Sigmoid colon (tissue), 7 donors: ENCODE data around the gene SPRR5. TPM values are rescaled to one million over a fixed set of nuclear protein-coding genes. Genes with fewer than 3 reads are reported as not detected.

Source experiments
- DNase-seq: peaks from one replicate; pipeline ENCODE4 v3.0.0-alpha.2; 2019
- H3K27ac ChIP-seq, 4 donors: fragments of 200-600 bp; sonication (generic); one replicate each; pipeline ENCODE4 v1.5.1; 2016 to 2019; ENCODE audit warnings: mild to moderate bottlenecking in 1 of 4
- H3K27me3 ChIP-seq, 3 donors: fragments of 200-600 bp; sonication (generic); one replicate each; pipeline ENCODE4 v1.5.1; 2019; ENCODE audit warnings: mild to moderate bottlenecking in 1 of 3
- H3K36me3 ChIP-seq, 4 donors: fragments of 200-600 bp; sonication (generic); one replicate each; pipeline ENCODE4 v1.5.1; 2016 to 2019
- H3K4me1 ChIP-seq, 4 donors: fragments of 200-600 bp; sonication (generic); one replicate each; pipeline ENCODE4 v1.5.1; 2017 to 2019
- H3K4me3 ChIP-seq, 4 donors: fragments of 200-600 bp; sonication (generic); one replicate each; pipeline ENCODE4 v1.5.1; 2017 to 2019; ENCODE audit warnings: mild to moderate bottlenecking in 2 of 4, moderate library complexity in 1 of 4
- H3K9me3 ChIP-seq, 4 donors: fragments of 200-600 bp in 3 of 4; sonication (generic) in 3 of 4; one replicate each; pipeline versions ENCODE4 v1.5.1 to v1.6.1; 2013 to 2019
- EP300 ChIP-seq, 4 donors: sonication (generic); formaldehyde crosslinking; IDR thresholded peaks; one replicate each; pipeline ENCODE4 v1.6.1; 2017; ENCODE audit warnings: antibody characterized with exemption in 4 of 4
- POLR2A ChIP-seq, 2 donors: fragments of 450-650 bp; IDR thresholded peaks; one replicate each; pipeline ENCODE4 v1.6.1; 2016; ENCODE audit warnings: antibody characterized with exemption in 2 of 2, mild to moderate bottlenecking in 2 of 2, moderate library complexity in 2 of 2
- POLR2AphosphoS5 ChIP-seq, 4 donors: sonication (generic); formaldehyde crosslinking; IDR thresholded peaks; one replicate each; pipeline ENCODE4 v1.6.1; 2017; ENCODE audit warnings: antibody characterized with exemption in 4 of 4
- WGBS, 2 donors: extraction: QIAGEN DNeasy Blood & Tissue Kit; methylation state at CpG; one replicate each; pipeline ENCODE4 v1.1.7; 2013; 5-methylcytosine and 5-hydroxymethylcytosine counted together
- intact Hi-C: fragments of 100-400 bp; cut with DNase I; formaldehyde crosslinking; loops from one replicate; pipeline ENCODE4 v1.15.1; 2023
- polyA plus RNA-seq, 3 donors: library from polyadenylated mRNA; stranded (reverse); fragments of 200-250 nt; gene quantifications; one replicate each; pipeline ENCODE4 v1.2.3, GENCODE V29; 2013
- total RNA-seq, 4 donors: library from RNA; depleted of rRNA; stranded (reverse); fragments of >200 nt; gene quantifications; one replicate each; pipeline ENCODE4 v1.1.0, GENCODE V29; 2016
- TF ChIP-seq, protein P1 (sequence below), 4 experiments: fragments of 450-650 bp in 3 of 4; fragments of 200-600 bp in 1 of 4; IDR thresholded peaks; one replicate each; pipeline ENCODE4 v1.5.1; 2016 to 2019; ENCODE audit warnings: antibody characterized with exemption in 4 of 4, mild to moderate bottlenecking in 3 of 4, moderate library complexity in 2 of 4
- donor health status: healthy with polysubstance abuse.
- donor health status: Bipolar disorder and iron deficiency.
- donor health status: healthy.

Gene SPRR5
- total and polyA plus RNA-seq, 7 donors = not detected

DNA sequence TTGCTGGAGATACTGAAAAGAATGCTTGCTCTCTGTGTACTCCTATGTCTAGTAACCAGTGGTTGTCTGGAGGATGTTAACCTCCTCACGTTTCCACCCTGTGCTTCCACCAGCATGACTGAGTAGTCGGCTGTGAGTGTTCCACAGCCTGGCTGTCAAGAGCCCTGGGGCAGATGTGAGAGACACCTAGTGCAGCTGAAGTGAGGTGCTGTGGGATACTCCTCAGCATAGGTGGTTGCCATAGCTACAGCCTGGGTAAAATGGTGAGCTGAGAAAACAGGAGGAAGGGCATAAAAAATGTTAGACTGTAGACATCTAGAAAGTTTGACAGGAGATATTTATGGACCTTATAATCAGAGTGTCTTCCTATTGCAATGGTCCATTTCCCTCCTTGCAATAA lies 22.8 kb upstream of the SPRR5 start:
- Histone ChIP-seq H3K9me3 (no peaks in the 10 kb centered on the region), H3K27me3 (no peaks in the 10 kb centered on the region), H3K27ac (no peak overlapping the region), H3K4me3 (no peak overlapping the region), H3K4me1 (no peaks in the 10 kb centered on the region), H3K36me3 (no peaks in the 10 kb centered on the region)
- DNase-seq = no peak
- 40 to 62% methylated on average over 2 of the region's 2 CpGs for WGBS, 2 donors
- intact Hi-C loops = no loop called here
- TF ChIP-seq POLR2AphosphoS5 (IDR thresholded peaks at IDR 0.05) (no peak), POLR2A (IDR thresholded peaks at IDR 0.05) (no peak), EP300 (IDR thresholded peaks at IDR 0.05) (no peak)
- TF ChIP-seq, protein P1, sequence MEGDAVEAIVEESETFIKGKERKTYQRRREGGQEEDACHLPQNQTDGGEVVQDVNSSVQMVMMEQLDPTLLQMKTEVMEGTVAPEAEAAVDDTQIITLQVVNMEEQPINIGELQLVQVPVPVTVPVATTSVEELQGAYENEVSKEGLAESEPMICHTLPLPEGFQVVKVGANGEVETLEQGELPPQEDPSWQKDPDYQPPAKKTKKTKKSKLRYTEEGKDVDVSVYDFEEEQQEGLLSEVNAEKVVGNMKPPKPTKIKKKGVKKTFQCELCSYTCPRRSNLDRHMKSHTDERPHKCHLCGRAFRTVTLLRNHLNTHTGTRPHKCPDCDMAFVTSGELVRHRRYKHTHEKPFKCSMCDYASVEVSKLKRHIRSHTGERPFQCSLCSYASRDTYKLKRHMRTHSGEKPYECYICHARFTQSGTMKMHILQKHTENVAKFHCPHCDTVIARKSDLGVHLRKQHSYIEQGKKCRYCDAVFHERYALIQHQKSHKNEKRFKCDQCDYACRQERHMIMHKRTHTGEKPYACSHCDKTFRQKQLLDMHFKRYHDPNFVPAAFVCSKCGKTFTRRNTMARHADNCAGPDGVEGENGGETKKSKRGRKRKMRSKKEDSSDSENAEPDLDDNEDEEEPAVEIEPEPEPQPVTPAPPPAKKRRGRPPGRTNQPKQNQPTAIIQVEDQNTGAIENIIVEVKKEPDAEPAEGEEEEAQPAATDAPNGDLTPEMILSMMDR (IDR thresholded peaks at IDR 0.05) = no peak

DNA sequence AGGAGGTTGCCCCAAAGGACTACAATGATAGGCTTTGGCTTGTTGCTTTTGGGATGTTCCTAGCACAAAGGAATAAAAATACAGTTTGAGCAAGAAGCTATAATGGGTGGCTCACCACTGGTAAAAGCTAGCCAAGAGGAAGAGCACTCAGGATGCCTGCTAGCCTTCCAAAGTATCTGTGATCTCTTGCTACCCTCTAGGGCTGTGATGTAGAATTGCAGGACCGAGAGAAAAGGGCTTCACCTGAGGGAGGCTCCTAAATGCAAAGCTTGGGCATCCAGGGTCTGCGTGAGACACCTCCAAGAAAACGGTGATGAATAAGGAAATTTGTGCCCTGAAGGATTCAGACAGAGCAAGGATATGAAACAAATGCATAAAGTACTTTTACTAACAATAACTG lies 20.9 kb upstream of the SPRR5 start:
- WGBS, 2 donors = 67 to 75% methylated on average over 3 of the region's 3 CpGs
- Histone ChIP-seq H3K27me3 (no peaks in the 10 kb centered on the region), H3K27ac (no peak overlapping the region), H3K4me3 (no peak overlapping the region), H3K9me3 (no peaks in the 10 kb centered on the region), H3K36me3 (no peaks in the 10 kb centered on the region), H3K4me1 (no peaks in the 10 kb centered on the region)
- intact Hi-C loops = no loop called here
- TF ChIP-seq, protein P1 (IDR thresholded peaks at IDR 0.05) = no peak
- TF ChIP-seq POLR2AphosphoS5 (IDR thresholded peaks at IDR 0.05) (no peak), POLR2A (IDR thresholded peaks at IDR 0.05) (no peak), EP300 (IDR thresholded peaks at IDR 0.05) (no peak)
- no peak for DNase-seq

DNA sequence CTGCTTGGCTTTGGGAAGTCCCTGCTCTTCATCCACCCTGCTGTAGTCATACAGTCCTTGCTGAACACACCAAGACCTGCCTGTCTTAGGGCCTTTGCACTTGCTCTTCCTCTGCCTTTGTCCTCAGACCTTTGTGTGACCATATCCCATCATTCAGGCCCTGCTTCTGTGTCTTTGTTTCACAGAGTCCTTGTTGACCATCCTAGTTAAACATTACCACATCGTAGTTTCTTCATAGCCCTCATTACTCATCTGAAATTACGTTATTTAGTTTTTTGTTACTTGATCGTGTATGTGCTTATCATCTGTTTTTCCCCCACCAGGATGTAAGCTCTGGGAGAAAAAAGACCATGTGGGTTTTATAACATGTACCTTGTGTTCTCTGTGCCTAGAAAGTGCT lies 18.3 kb upstream of the SPRR5 start:
- intact Hi-C loops = no loop called here
- Histone ChIP-seq H3K4me3 (no peak overlapping the region), H3K9me3 (no peaks in the 10 kb centered on the region), H3K27ac (no peak overlapping the region), H3K27me3 (no peaks in the 10 kb centered on the region), H3K36me3 (no peaks in the 10 kb centered on the region), H3K4me1 (no peaks in the 10 kb centered on the region)
- 27 to 75% methylated on average over 3 of the region's 3 CpGs for WGBS, 2 donors
- TF ChIP-seq, protein P1 (IDR thresholded peaks at IDR 0.05) = no peak
- TF ChIP-seq EP300 (IDR thresholded peaks at IDR 0.05) (no peak), POLR2AphosphoS5 (IDR thresholded peaks at IDR 0.05) (no peak), POLR2A (IDR thresholded peaks at IDR 0.05) (no peak)
- no peak for DNase-seq

DNA sequence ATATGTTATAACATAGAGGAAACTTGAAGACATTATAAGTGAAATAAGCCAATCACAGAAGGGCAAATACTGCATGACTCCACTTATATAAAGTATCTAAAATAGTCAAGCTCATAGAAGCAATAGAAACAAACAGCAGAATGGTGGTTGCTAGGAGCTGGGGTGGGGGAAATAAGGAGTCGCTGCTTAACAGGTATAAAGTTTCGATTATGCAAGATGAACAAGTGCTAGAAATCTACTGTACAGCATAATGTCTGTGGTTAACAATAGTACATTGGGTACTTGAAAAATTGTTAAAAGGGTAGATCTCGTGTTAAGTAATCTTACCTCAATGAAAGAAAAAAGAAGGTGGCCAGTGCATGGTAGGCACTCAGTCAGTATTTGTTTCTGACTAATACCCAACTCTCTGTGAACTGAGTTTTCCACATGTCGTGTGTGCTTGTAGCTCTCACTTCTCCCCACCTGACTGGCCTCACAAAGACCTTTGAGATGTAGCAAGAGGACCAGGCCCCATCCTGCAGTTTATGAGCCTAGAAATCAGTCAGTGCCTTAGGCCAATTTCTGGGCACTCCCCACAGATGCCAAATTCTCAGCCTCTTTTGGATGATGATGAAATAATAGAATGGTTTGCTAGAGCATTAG lies 14.7 kb upstream of the SPRR5 start:
- no peak for DNase-seq
- H3K27ac ChIP-seq = no peak overlapping the region
- no peaks in the 10 kb centered on the region for H3K27me3 ChIP-seq
- H3K9me3 ChIP-seq = no peaks in the 10 kb centered on the region
- WGBS, 2 donors = 74 to 75% methylated on average over 4 of the region's 4 CpGs
- H3K4me1 ChIP-seq = no peaks in the 10 kb centered on the region
- H3K36me3 ChIP-seq = no peaks in the 10 kb centered on the region
- no peak for TF ChIP-seq POLR2A (IDR thresholded peaks at IDR 0.05)
- TF ChIP-seq, protein P1 (IDR thresholded peaks at IDR 0.05) = no peak
- no peak for TF ChIP-seq EP300 (IDR thresholded peaks at IDR 0.05)
- no peak for TF ChIP-seq POLR2AphosphoS5 (IDR thresholded peaks at IDR 0.05)
- intact Hi-C loops = no loop called here
- H3K4me3 ChIP-seq = no peak overlapping the region

DNA sequence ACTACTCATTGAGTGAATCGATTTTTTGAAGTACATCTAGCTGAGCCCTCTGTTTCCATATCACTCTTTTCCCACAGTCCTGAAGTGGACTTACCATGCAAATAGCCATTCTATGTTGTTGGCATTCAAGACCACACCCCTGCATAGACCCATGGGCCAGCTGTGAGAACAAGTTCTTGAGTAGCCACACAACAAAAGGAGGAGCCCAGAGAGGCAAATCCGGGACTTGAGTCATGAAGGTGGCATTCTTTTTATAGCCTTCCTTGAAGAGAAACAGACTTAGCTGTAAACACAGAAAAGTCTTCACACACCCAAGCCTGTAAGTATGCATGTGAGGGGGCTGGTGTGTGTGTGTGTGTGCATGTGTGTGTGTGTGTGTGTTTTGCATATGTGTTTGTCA lies 13.8 kb upstream of the SPRR5 start:
- Histone ChIP-seq H3K9me3 (no peaks in the 10 kb centered on the region), H3K4me3 (no peak overlapping the region), H3K4me1 (no peaks in the 10 kb centered on the region), H3K36me3 (no peaks in the 10 kb centered on the region), H3K27me3 (no peaks in the 10 kb centered on the region), H3K27ac (no peak overlapping the region)
- intact Hi-C loops = no loop called here
- 48 to 65% methylated on average over 2 of the region's 2 CpGs for WGBS, 2 donors
- DNase-seq = no peak
- TF ChIP-seq POLR2A (IDR thresholded peaks at IDR 0.05) (no peak), EP300 (IDR thresholded peaks at IDR 0.05) (no peak), POLR2AphosphoS5 (IDR thresholded peaks at IDR 0.05) (no peak)
- TF ChIP-seq, protein P1 (IDR thresholded peaks at IDR 0.05) = no peak
